ENCODE measurements around the gene U2AF2. TPM values are rescaled to one million over a fixed set of nuclear protein-coding genes. Genes with fewer than 3 reads are reported as not detected.

Gene U2AF2
- total RNA-seq, 1 experiment from 2014 or later, result 321 TPM

DNA sequence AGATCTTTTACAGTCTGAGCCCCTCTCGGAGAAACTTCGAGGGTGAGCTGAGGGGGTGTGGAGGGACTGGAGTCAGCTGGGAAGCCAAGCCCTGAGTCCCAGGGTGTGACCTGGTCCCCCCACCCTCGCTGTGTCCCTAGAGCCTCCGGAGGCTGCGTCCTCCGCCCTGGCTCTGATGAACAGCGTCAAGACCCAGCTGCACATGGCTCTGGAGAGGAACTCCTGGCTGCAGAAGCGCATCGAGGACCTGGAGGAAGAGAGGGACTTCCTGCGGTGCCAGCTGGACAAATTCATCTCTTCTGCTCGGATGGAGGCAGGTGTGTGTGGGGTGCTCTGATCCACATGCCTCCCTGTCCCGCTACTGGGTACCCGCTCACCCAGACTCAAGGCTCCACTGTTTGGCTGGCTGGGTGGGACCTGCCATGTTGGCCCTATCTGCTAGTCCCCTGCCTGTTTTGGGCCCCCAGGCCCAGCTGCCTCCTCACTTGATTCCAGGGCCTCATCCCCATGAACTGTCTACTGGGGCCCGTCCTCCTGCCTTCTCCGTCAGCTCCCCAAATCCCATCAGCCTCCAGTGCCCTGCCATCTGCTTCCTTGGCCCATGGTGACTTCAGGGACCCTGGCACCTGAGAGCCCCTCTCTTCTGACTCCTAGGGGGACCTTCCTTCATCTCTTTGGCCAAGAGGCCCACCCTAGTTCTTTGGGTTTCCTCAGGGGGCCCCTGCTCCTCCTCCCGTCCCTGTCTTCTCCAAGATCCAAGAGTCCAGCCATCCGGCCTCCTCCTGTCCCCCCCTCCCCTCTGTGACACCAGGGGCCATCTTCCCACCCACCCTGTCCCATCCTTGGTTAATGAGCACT, 5.3 kb upstream of the U2AF2 start:
- H3K9ac ChIP-seq (ENCODE audit: extremely low read depth, insufficient read length, low read length), result no peak overlapping the region
- Mint-ChIP-seq H3K9me3 (peaks cover 0 to 3% of the 10 kb centered on the region in 2 experiments; a peak in 2 of 5 replicates), H3K36me3 (ENCODE audit: insufficient read depth in 1 of 3, low read depth in 3 of 3) (peaks cover 16 to 50% (median 41%) of the 10 kb centered on the region in 3 experiments), H3K4me1 (peaks cover 14 to 21% of the 10 kb centered on the region in 2 experiments), H3K27ac (no peak overlapping the region; a peak in 1 of 7 replicates), H3K27me3 (ENCODE audit: low read depth) (no peaks in the 10 kb centered on the region; the same call in 1 of the 2 replicates), H3K4me3 (peak overlapping the region; percentile 72 to 83; a peak in 4 of 5 replicates)
- H3K4me1 ChIP-seq (ENCODE audit: insufficient read depth, low read length), result no peaks in the 10 kb centered on the region
- no peak overlapping the region for H4K91ac ChIP-seq (ENCODE audit: insufficient read length, low read depth, low read length)
- no peak for DNase-seq
- no peak overlapping the region for H2BK12ac ChIP-seq (ENCODE audit: insufficient read length, low read depth, low read length)
- peaks cover 3% of the 10 kb centered on the region for H3K79me1 ChIP-seq (ENCODE audit: insufficient read depth, low read depth, low read length, poor library complexity, severe bottlenecking)
- no peak overlapping the region for H3T11ph ChIP-seq (ENCODE audit: low read length)
- H3K79me2 ChIP-seq (ENCODE audit: insufficient read depth, low read length), result peaks cover 1% of the 10 kb centered on the region; the same call in 1 of the 2 replicates
- H3K27ac ChIP-seq (ENCODE audit: insufficient read length, low read depth, low read length), result no peak overlapping the region
- H4K8ac ChIP-seq (replicated peaks; ENCODE audit: insufficient read length, low read depth, low read length), result no peak overlapping the region
- no peaks in the 10 kb centered on the region for H3K27me3 ChIP-seq (ENCODE audit: insufficient read depth, low read length)
- H2BK5ac ChIP-seq (ENCODE audit: insufficient read length, low read length), result no peak overlapping the region
- no peak overlapping the region for H4K5ac ChIP-seq (ENCODE audit: insufficient read length, low read depth, low read length)
- H2AK5ac ChIP-seq (ENCODE audit: insufficient read length, low read length), result no peak overlapping the region
- H4K20me1 ChIP-seq (ENCODE audit: control insufficient read depth, insufficient read depth, insufficient read length), result peaks cover 5% of the 10 kb centered on the region
- no CpG with 5 or more reads among the region's 17 CpGs for WGBS (ENCODE audit: extremely low coverage, insufficient read length, low lambda C conversion rate)
- H3K23ac ChIP-seq (ENCODE audit: insufficient read length, low read depth, low read length), result no peak overlapping the region
- TF ChIP-seq, protein P1, sequence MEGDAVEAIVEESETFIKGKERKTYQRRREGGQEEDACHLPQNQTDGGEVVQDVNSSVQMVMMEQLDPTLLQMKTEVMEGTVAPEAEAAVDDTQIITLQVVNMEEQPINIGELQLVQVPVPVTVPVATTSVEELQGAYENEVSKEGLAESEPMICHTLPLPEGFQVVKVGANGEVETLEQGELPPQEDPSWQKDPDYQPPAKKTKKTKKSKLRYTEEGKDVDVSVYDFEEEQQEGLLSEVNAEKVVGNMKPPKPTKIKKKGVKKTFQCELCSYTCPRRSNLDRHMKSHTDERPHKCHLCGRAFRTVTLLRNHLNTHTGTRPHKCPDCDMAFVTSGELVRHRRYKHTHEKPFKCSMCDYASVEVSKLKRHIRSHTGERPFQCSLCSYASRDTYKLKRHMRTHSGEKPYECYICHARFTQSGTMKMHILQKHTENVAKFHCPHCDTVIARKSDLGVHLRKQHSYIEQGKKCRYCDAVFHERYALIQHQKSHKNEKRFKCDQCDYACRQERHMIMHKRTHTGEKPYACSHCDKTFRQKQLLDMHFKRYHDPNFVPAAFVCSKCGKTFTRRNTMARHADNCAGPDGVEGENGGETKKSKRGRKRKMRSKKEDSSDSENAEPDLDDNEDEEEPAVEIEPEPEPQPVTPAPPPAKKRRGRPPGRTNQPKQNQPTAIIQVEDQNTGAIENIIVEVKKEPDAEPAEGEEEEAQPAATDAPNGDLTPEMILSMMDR (conservative IDR thresholded peaks at IDR 0.05), result no peak
- H3K4ac ChIP-seq (ENCODE audit: low read depth, low read length), result no peak overlapping the region
- no peak overlapping the region for H3K14ac ChIP-seq (ENCODE audit: insufficient read depth, low read length)
- no peak overlapping the region for H3K18ac ChIP-seq (ENCODE audit: insufficient read length, low read depth, low read length)
- H3K56ac ChIP-seq (ENCODE audit: insufficient read length, low read depth, low read length), result no peak overlapping the region
- no peak overlapping the region for H2BK20ac ChIP-seq (ENCODE audit: low read depth, low read length, poor library complexity, severe bottlenecking)
- no peaks in the 10 kb centered on the region for H3K9me3 ChIP-seq (ENCODE audit: control insufficient read depth, low read depth, low read length)
- peaks cover 25% of the 10 kb centered on the region for H3K23me2 ChIP-seq (ENCODE audit: insufficient read length, low read depth, low read length, poor library complexity, severe bottlenecking)
- no peak overlapping the region for H2AFZ ChIP-seq (ENCODE audit: low read length)
- no peak overlapping the region for H2BK15ac ChIP-seq (ENCODE audit: low read depth, low read length)
- H2BK120ac ChIP-seq (ENCODE audit: low read depth, low read length, poor library complexity, severe bottlenecking), result no peak overlapping the region
- no peak overlapping the region for H3K4me2 ChIP-seq (ENCODE audit: insufficient read depth, insufficient read length, low read length)
